ENCODE results near the gene APH1A. TPM values are rescaled to one million over a fixed set of nuclear protein-coding genes. Genes with fewer than 3 reads are reported as not detected.
"Not testable (repeated sequence)": the region's sequence is repeated elsewhere in the genome, so short reads cannot be mapped to it uniquely, and the experiment has no call there.

Gene APH1A
- total RNA-seq: 100 to 1,000 TPM; 129 TPM

GRCh38 chr1:150268705-150269403 lies at the start of gene APH1A:
Gene APH1A, minus strand, starts transcription at chr1:150269016. Its CDS starts 206 bp downstream, at chr1:150268810.
- ChIA-PET POLR2A (interaction anchor here (0.5 to 1.3 kb wide), 6 partner anchors 33 to 381 kb away, joined by 3 to 5 read pairs (median 4); partner anchors contain the start of genes ANP32E and RPRD2), CTCF (interaction anchor here (1.5 kb wide), 1 partner anchor 13 kb away, joined by 8 read pairs; no protein-coding TSS in a partner anchor)

GRCh38 chr1:150314691-150315090 lies 45.9 kb upstream of the APH1A start:
- POLR2A ChIA-PET, CTCF ChIA-PET: not testable (repeated sequence)

GRCh38 chr1:150311762-150312161 lies 42.9 kb upstream of the APH1A start:
- ChIA-PET CTCF (interaction anchor here (0.8 to 1.3 kb wide), 2 partner anchors 13 to 56 kb away, joined by 3 to 4 read pairs; no protein-coding TSS in a partner anchor), POLR2A (no interaction called here)

- ChIA-PET CTCF (no interaction called here), POLR2A (no interaction called here)
Observed at GRCh38 chr1:150309758-150310508, 41.1 kb upstream of the APH1A start.

GRCh38 chr1:150308585-150308984 lies 39.8 kb upstream of the APH1A start:
- CTCF ChIA-PET: not testable (repeated sequence)

GRCh38 chr1:150302902-150303301 lies 34.1 kb upstream of the APH1A start:
- ChIA-PET POLR2A (interaction anchor here (0.5 kb wide), 1 partner anchor 67 kb away, joined by 3 read pairs; the partner anchor contains the start of gene ANP32E), CTCF (no interaction called here)

More at GRCh38 chr1:150308585-150308984, 39.8 kb upstream of the APH1A start:
- POLR2A ChIA-PET: not testable (repeated sequence)

GRCh38 chr1:150302338-150302737 lies 33.5 kb upstream of the APH1A start:
- POLR2A ChIA-PET: no interaction called here
- CTCF ChIA-PET: no interaction called here

GRCh38 chr1:150299716-150300115 lies 30.9 kb upstream of the APH1A start:
- CTCF ChIA-PET: no interaction called here
- POLR2A ChIA-PET: no interaction called here

- POLR2A ChIA-PET: interaction anchor here (0.6 kb wide), 1 partner anchor 65 kb away, joined by 5 read pairs; no protein-coding TSS in a partner anchor
- CTCF ChIA-PET: no interaction called here
Observed at GRCh38 chr1:150295476-150295875, 26.7 kb upstream of the APH1A start.

GRCh38 chr1:150293433-150294253 lies 24.8 kb upstream of the APH1A start, which contains the start of gene MRPS21:
Gene MRPS21, plus strand, starts transcription at chr1:150293861. Its CDS starts 506 bp downstream, at chr1:150294367.
- ChIA-PET CTCF (no interaction called here), POLR2A (no interaction called here)

- POLR2A ChIA-PET: no interaction called here
- CTCF ChIA-PET: interaction anchor here (0.6 to 0.7 kb wide), 2 partner anchors 12 to 396 kb away, joined by 4 to 5 read pairs; no protein-coding TSS in a partner anchor
Observed at GRCh38 chr1:150288822-150289221, 20.0 kb upstream of the APH1A start.

- ChIA-PET POLR2A (no interaction called here), CTCF (interaction anchor here (1.1 kb wide), 1 partner anchor 32 kb away, joined by 3 read pairs; no protein-coding TSS in a partner anchor)
Observed at GRCh38 chr1:150288382-150288781, 19.6 kb upstream of the APH1A start.

- ChIA-PET CTCF (interaction anchor here (0.6 kb wide), 1 partner anchor 27 kb away, joined by 3 read pairs; no protein-coding TSS in a partner anchor), POLR2A (no interaction called here)
Observed at GRCh38 chr1:150283260-150283659, 14.4 kb upstream of the APH1A start.

GRCh38 chr1:150282558-150282958 lies 13.7 kb upstream of the APH1A start:
- CTCF ChIA-PET: interaction anchor here (2.5 kb wide), 1 partner anchor 27 kb away, joined by 17 read pairs; no protein-coding TSS in a partner anchor
- POLR2A ChIA-PET: interaction anchor here (0.6 kb wide), 1 partner anchor 278 kb away, joined by 6 read pairs; no protein-coding TSS in a partner anchor

GRCh38 chr1:150281758-150282557 lies 13.1 kb upstream of the APH1A start, which contains the start of gene CIART:
Gene CIART, plus strand, starts transcription at chr1:150282554. Its CDS starts 714 bp downstream, at chr1:150283268.
- CTCF ChIA-PET: interaction anchor here (0.5 to 2.5 kb wide), 4 partner anchors 22 to 998 kb away, joined by 3 to 17 read pairs (median 3); no protein-coding TSS in a partner anchor
- POLR2A ChIA-PET: interaction anchor here (0.6 kb wide), 1 partner anchor 277 kb away, joined by 6 read pairs; no protein-coding TSS in a partner anchor

GRCh38 chr1:150281221-150281757 lies 12.5 kb upstream of the APH1A start:
- ChIA-PET CTCF (interaction anchor here (0.5 to 2.5 kb wide), 4 partner anchors 22 to 998 kb away, joined by 3 to 17 read pairs (median 3); no protein-coding TSS in a partner anchor), POLR2A (interaction anchor here (1.1 kb wide), 1 partner anchor 41 kb away, joined by 3 read pairs; no protein-coding TSS in a partner anchor)

- ChIA-PET POLR2A (interaction anchor here (1.1 kb wide), 1 partner anchor 42 kb away, joined by 3 read pairs; no protein-coding TSS in a partner anchor), CTCF (interaction anchor here (1.0 to 2.5 kb wide), 2 partner anchors 11 to 25 kb away, joined by 3 to 17 read pairs; no protein-coding TSS in a partner anchor)
Observed at GRCh38 chr1:150280138-150280707, 11.4 kb upstream of the APH1A start.
